DMS53 treated with DMSO at 0.1 percent for 48 hours (cell line): ENCODE results near the gene RPL27.
"Not testable (repeated sequence)": the region's sequence is repeated elsewhere in the genome, so short reads cannot be mapped to it uniquely, and the experiment has no call there.

Experiments used
- DNase-seq: peaks from one replicate; lab custom pipeline; 2025; ENCODE audit not compliant: unreplicated experiment; lab: John Stamatoyannopoulos, UW

Gene RPL27

GRCh38 chr17:42992872-42993271, 5.3 kb upstream of the RPL27 start:
- DNase-seq: no peak

DNA sequence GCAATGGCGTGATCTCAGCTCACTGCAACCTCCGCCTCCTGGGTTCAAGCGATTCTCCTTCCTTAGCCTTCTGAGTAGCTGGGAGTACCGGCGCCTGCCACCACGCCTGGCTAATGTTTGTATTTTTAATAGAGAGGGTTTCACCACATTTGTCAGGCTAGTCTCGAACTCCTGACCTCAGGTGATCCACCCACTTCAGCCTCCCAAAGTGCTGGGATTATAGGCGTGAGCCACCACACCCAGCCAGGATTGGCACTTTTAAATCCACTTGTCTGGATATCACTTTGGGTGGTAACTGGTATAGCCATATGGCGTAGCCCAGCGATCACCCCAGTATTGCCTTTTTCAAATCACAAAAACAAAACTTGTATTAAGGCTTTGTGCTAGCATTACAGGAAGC, 4.3 kb upstream of the RPL27 start:
- not testable (repeated sequence) for DNase-seq

DNA sequence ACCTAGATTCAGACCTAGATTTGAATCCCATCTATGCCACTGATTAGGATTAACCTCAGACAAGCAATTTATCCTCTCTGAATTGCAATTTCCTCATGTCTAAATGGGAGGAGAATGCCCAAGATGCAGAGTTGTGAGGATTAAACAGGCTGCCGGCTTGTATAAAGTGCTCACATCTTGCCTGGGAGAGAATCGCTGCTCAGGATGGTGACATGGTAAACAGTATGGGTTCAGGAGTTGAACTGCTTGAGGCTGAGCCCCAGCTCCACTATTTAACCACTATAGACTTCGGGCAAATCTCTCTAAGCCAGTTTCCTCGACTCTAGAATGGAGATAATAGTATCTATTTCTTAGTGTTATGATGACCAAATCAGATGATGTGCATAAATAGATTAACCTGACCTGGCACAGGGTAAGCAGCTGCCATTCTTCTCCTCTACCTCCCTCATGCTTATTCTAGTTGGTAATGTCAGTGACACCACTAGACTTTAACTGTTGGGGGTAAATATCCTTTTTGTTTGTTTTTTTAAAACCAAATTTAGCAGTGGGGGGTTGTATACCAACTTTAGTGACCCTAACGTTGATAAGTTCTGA, 732 bp upstream of the RPL27 start:
- DNase-seq: no peak

- DNase-seq: no peak
These were observed 845 bp downstream of the RPL27 start for GRCh38 chr17:42999003-42999525.

- not testable (repeated sequence) for DNase-seq
These were observed 2.7 kb downstream of the RPL27 start for GRCh38 chr17:43000894-43001293.

GRCh38 chr17:43003542-43004172, 5.4 kb downstream of the RPL27 start:
- DNase-seq: no peak

- peak; percentile 80 for DNase-seq
These were observed 8.7 kb downstream of the RPL27 start, which contains the start of gene IFI35 for GRCh38 chr17:43006639-43007551. Gene IFI35 (plus strand): TSS chr17:43006784. CDS start chr17:43006948, 164 bp downstream.

- no peak for DNase-seq
These were observed 12.6 kb downstream of the RPL27 start for GRCh38 chr17:43010667-43011308.

- no peak for DNase-seq
These were observed 13.7 kb downstream of the RPL27 start for GRCh38 chr17:43011728-43012472.

- no peak for DNase-seq
These were observed 15.1 kb downstream of the RPL27 start for GRCh38 chr17:43013296-43013695.

GRCh38 chr17:43014020-43014648, 15.9 kb downstream of the RPL27 start:
- no peak for DNase-seq

- DNase-seq: no peak
These were observed 16.7 kb downstream of the RPL27 start for GRCh38 chr17:43014649-43015542.

DNA sequence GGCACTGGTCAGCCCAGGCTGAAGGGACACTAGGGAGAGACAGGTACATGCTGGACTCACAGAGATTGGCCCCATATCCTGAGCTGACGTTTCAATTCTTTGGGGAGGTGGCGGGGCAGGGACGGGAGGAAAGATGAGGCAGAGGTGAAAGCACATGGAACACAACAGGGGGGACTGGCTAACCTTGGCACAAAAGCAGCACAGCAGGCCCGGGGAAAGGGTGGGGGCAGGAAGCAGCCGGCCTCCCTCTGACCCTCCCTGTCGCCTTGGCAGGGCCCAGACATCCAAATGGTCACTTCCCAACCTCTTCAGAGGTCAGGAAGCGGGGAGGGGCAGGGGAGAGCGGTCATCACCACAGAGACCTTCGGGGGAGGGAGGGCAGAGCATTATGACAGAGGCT, 17.4 kb downstream of the RPL27 start:
- DNase-seq: no peak

GRCh38 chr17:43016216-43016615, 18.0 kb downstream of the RPL27 start:
- no peak for DNase-seq

DNA sequence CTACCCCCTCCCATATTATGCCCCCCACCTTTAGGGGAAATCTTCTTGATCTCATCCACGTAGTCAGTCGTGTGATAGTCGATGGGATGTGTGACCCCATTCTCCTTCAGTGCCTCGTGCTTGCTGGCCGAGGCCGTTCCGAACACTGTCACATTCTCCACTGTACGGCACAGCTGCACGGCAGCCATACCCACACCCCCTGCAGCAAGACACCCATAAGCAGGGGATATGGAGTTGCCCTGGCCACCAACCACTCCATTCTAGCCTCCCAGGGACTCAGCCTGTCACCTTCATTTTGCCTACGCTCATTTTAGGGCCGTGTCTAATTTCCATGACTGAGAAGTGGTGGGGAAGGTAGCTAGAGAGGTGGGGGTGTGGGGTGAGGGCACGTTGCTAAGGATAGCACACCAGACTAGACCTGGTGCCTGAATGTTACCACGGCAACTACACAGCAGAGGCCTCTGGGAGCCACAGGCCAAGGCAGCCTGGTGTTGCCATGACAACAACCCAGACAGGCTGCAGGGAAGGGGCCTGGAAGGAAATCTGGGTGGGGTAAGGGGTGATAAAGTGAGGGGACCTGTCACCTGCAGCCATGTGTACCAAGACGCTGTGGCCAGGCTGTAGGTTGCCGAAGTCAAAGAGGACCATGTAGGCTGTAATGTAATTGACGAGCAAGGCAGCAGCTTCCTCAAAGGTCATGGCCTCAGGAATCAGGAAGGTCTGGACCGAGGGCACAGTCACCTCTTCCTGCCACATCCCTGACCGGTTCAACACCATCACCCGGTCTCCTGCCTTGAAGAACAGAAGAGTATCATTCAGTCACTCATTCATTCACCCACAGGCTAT, 20.0 kb downstream of the RPL27 start:
- DNase-seq: no peak

- no peak for DNase-seq
These were observed 20.7 kb downstream of the RPL27 start for GRCh38 chr17:43018932-43019331.

DNA sequence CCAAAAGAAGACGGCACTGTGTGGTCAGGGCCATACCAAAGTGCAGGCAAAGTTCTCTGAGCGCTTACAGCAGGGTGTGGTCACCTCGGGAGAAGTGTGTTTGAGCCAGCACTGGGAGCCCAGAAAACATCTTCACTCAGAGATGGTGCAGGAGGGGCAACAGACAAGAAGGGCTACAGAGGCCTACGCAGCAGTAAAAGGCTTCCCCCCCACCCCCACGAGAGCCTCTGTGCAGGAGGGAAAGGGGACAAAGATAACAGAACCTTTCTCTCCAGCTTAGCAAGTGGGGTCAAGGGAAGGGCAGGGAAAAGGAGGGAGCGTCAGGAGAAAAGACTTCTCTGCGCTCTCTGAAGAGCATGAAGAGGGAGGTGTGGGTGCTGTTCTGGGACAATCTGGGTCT, 21.2 kb downstream of the RPL27 start:
- DNase-seq: no peak

DNA sequence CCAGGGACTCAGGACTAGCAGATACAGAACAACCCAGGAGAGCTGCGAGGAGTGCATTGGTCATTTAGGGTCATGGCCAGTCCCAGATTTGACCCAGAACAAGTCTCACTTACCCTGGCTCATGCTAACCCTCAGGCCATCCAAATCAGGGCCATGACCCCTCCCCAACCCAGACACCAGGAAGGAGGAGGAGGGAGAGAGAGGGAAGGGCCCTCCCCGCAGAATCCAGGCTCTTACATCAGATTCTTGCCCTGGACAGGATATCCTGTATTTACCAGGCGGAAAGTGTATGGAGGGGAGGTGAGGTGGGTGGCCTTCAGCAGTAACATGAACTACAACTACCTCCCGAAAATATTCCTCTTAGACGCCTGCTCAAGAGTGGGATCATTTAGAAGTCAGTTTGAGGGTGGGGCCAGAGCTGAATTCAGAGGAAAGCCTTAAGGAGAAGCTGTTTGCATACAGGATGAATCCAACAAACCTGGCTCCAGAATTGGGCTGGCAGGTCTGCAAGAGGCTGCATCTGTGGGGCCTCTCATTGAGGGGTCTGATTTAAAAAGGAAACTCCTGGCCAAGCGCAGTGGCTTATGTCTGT, 21.9 kb downstream of the RPL27 start:
- DNase-seq: no peak
